ENCODE results near the gene GJB2.

GJB2 gene

DNA sequence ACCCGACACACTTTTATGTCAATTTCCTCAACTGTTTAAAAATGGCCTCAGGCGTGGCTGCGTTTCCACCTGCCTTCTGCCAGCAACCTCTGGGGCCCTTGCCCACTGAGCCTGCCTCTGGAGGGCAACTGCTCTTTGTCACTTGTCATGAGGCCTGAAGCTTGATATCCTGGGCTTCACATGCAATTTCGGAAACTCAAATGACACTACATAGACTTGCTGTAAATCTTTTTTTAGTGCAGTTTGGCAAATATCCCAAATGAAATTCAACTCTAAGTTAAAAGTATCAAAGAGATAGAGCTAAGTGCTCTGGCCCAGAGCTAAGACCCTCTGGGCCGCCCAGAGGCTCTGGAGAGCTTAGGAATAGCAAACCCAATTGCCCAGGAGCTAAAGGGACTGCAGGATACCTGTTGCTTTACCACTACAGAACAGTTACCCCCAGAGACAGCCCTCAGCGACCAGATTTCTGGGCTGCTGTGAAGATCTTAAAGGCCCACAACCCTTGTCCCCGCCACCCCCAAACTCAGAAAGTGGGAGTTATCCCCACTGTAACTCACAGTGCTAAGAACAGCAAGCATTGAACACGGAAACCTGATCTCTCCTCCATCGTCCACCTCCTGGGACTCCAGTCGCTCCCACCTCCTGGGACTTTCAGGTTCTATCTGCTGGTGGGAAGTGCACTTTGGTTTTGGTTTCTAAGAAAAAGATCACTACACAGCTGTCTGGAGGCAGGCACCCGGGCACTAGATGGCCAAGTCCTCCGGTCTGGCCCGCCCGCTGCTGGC, 51.3 kb downstream of the GJB2 start:
- CTCF ChIA-PET, result interaction anchor here (0.7 to 1.2 kb wide), 4 partner anchors 10 to 85 kb away, joined by 3 read pairs; no protein-coding TSS in a partner anchor
- no peak for DNase-seq (ENCODE audit: extremely low spot score)
- TF ChIP-seq, protein P1, sequence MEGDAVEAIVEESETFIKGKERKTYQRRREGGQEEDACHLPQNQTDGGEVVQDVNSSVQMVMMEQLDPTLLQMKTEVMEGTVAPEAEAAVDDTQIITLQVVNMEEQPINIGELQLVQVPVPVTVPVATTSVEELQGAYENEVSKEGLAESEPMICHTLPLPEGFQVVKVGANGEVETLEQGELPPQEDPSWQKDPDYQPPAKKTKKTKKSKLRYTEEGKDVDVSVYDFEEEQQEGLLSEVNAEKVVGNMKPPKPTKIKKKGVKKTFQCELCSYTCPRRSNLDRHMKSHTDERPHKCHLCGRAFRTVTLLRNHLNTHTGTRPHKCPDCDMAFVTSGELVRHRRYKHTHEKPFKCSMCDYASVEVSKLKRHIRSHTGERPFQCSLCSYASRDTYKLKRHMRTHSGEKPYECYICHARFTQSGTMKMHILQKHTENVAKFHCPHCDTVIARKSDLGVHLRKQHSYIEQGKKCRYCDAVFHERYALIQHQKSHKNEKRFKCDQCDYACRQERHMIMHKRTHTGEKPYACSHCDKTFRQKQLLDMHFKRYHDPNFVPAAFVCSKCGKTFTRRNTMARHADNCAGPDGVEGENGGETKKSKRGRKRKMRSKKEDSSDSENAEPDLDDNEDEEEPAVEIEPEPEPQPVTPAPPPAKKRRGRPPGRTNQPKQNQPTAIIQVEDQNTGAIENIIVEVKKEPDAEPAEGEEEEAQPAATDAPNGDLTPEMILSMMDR (IDR thresholded peaks at IDR 0.05; ENCODE audit: control extremely low read depth, extremely low read depth, low read depth, missing control alignments), result no peak
- POLR2A ChIA-PET, result no interaction called here

DNA sequence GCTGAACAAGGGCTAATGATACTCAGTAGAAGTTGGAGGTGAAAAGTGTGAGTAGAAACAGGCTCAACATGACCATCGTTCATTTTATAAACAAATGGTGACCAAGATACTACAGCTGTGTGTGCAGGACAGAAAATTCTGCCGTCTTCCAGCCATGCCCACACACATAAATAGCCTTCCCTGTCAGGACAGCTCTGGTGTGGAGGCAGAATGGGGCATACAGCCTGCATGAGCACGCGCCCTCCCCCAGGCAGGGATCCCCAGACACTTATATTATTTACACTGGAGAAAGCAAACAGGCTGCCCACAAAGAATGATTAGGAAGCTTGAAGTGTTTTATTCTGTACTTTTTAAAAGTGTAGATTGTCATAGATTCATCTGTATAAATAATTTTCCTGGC, 52.3 kb downstream of the GJB2 start:
- CTCF ChIA-PET, result interaction anchor here (1.2 kb wide), 1 partner anchor 9 kb away, joined by 3 read pairs; no protein-coding TSS in a partner anchor
- DNase-seq (ENCODE audit: extremely low spot score), result no peak
- TF ChIP-seq, protein P1 (IDR thresholded peaks at IDR 0.05; ENCODE audit: control extremely low read depth, extremely low read depth, low read depth, missing control alignments), result no peak
- POLR2A ChIA-PET, result no interaction called here

DNA sequence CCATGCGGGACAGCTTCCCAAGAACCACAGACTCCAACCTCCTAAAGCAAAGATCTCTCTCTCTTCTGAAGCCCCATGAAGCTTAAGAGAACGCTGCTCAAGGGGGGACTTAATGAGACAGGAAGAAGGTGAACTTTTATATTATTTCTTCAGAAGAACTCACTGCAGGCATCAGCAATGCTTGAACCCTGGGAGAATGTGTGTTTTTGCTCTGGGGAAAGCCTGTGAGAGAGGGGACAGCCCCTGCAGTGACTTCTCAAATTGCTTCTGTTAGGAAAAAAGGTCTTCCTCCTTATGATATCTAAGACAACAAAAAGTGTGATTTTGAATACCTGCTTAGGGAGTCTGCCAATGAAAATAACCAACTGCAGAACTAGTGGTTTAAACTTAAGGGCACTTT, 54.9 kb downstream of the GJB2 start:
- ChIA-PET CTCF (interaction anchor here (1.4 kb wide), 1 partner anchor 47 kb away, joined by 3 read pairs; no protein-coding TSS in a partner anchor), POLR2A (no interaction called here)
- TF ChIP-seq, protein P1 (IDR thresholded peaks at IDR 0.05; ENCODE audit: control extremely low read depth, extremely low read depth, low read depth, missing control alignments), result no peak
- DNase-seq (ENCODE audit: extremely low spot score), result no peak
